IPS-18c (cell line): ENCODE measurements around the gene CYP4F11.
"Not testable (repeated sequence)": the region's sequence is repeated elsewhere in the genome, so short reads cannot be mapped to it uniquely, and the experiment has no call there.

Experiments used
- H3K4me3 ChIP-seq: 2 replicates; pipeline ENCODE4 v1.7.0; 2013; ENCODE audit warnings: low read depth, mild to moderate bottlenecking, low read length, moderate library complexity; ENCODE audit not compliant: insufficient read depth
- H3K9me3 ChIP-seq: one replicate; pipeline ENCODE4 v1.6.1; 2013; ENCODE audit warnings: mild to moderate bottlenecking, low read length, moderate library complexity; ENCODE audit not compliant: control insufficient read depth, insufficient read depth

CYP4F11 gene

GRCh38 chr19:15934332-15935078 lies at the start of gene CYP4F11:
Gene CYP4F11 (minus strand): TSS chr19:15934529. CDS start chr19:15934408, 121 bp downstream.
- Histone ChIP-seq H3K4me3 (no peak within 1 kb of the TSS), H3K9me3 (peaks cover 18% of the 10 kb centered on the region)

DNA sequence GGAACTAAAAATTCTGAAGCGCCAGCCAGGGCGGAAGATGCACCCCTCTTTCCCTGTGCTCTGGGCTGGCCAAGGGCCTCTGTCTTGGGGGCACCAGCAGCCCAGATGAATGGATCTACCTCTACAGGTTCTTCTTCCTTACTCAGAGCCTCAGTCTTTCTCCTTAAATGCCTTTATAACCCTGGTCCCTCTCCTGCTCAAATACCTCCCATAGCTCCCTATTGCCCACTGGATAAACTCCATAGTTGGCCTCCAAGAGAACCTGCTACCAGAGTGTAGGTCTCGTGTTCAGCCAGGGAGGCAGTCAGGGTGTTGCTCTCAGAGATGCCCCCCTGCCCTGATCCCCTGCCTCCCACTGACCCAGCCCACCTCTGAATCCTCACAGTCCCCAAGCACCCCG lies 45.0 kb upstream of the CYP4F11 start:
- Histone ChIP-seq H3K9me3 (peaks cover 7% of the 10 kb centered on the region), H3K4me3 (no peak overlapping the region)

DNA sequence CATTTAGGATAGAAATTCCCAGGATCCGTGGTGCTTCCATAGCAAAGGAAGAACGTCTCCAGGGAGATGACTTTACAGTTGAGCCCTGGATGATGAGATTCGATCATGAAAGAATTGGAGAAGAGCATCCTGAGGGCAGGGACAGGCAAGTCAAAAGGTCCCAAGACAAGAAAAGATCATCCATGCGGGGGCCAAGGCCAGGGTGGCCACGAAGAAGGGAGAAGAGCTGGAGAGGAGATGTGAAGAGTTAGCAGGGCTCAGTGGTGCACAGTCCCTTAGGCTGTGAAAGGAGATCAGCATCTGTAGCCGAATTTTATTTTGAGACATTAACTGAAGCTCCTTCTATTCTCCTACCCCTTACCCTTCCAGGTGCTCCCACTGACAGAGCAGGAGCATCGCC lies 43.4 kb upstream of the CYP4F11 start:
- H3K9me3 ChIP-seq, result peaks cover 7% of the 10 kb centered on the region
- no peak overlapping the region for H3K4me3 ChIP-seq

DNA sequence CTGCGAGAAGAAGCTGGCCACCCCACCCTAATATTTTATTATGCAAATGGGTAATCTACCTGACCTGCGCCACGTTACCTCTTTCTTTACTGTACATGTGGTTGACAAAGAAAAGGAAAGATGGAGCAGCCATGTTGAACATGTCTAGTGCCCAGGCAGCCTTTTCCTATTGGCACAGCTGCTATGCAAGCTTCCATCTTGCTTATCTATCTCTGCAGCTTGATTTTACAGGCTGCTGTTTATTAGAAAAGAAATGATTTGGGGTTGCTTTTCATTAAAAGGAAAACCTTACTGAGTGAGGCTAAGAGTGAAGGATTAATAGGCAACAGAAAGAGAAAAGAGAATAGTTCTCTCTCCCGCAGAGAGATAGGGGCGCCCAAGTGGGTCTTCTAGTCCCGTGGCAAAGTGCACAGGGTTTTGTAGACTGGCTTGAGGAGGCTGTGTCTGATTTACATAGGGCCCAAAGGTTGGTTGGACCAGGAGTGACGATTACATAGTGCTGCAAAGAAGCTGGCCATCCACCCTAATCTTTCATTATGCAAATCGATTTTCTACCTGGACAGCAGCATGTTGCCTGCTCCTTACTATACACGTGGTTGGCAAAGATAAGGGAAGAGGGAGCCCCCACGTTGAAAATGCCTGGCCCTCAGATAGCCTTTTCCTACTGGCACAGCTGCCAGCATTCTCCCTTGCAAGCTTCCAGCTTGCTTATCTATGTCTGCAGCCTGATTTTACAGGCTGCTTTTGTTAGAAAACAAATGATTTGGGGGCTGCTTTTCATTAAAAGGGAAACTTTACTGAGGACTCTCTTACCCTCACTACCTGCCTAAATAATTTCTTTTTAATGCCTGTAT lies 42.7 kb upstream of the CYP4F11 start:
- peaks cover 7% of the 10 kb centered on the region for H3K9me3 ChIP-seq
- H3K4me3 ChIP-seq, result no peak overlapping the region

DNA sequence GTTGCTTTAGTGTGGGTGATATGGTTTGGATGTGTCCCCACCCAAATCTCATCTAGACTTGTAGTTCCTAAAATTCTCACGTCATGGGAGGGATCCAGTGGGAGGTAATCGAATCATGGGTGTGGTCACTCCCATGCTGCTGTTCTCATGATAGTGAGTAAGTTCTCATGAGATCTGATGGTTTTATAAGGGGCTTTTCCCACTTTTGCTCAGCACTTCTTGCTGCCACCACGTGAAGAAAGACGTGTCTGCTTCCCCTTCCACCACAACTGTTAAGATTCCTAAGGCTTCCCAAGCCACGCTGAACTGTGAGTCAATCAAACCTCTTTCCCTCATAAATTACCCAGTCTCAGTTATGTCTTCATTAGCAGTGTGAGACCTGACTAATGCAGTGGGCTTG lies 40.5 kb upstream of the CYP4F11 start:
- no peak overlapping the region for H3K4me3 ChIP-seq
- H3K9me3 ChIP-seq, result peaks cover 7% of the 10 kb centered on the region

DNA sequence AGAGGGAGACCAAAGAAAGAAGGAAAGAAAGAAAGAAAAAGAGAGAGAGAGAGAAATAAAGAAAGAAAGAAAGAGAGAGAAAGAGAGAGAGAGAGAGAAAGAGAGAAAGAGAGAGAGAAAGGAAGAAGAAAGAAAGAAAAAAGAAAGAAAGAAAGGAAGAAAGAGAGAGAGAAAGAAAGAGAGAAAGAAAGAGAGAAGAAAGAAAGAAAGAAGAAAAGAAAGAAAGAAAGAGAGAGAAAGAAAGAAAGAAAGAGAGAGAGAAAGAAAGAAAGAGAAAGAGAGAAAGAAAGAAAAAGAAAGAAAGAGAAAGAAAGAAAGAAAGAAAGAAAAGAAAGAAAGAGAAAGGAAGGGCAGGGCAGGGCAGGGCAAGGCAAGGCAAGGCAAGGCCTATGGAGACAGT lies 37.7 kb upstream of the CYP4F11 start:
- not testable (repeated sequence) for H3K9me3 ChIP-seq

DNA sequence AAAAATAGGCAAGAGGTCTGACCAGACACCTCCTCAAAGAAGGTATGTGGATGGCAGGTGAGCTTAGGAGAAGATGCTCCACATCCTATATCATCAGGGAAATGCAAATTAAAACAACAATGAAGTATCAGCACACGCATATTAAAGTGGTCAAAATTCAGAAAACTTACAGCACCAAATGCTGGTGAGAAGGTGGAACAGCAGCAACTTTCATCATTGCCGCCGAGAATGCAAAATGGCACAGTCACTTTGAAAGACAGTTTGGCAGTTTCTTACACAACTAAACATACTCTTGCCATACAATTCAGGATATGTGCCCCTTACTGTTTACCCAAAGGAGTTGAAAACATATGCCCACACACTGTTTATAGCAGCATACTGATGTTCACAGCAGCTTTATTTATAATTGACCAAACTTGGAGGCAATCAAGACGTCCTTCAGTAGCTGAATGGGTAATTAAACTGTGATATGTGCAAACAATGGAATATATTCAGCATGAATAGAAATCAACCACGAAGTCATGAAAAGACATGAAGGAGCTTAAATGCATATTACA lies 37.0 kb upstream of the CYP4F11 start:
- Histone ChIP-seq H3K9me3 (peaks cover 7% of the 10 kb centered on the region), H3K4me3 (no peak overlapping the region)

More for the DNA sequence above, 37.7 kb upstream of the CYP4F11 start:
- H3K4me3 ChIP-seq, result not testable (repeated sequence)

- Histone ChIP-seq H3K9me3 (peaks cover 14% of the 10 kb centered on the region), H3K4me3 (no peak overlapping the region)
These were observed 29.9 kb upstream of the CYP4F11 start for GRCh38 chr19:15964231-15964630.

GRCh38 chr19:15962319-15962718 lies 28.0 kb upstream of the CYP4F11 start:
- no peak overlapping the region for H3K4me3 ChIP-seq
- H3K9me3 ChIP-seq, result peaks cover 12% of the 10 kb centered on the region

DNA sequence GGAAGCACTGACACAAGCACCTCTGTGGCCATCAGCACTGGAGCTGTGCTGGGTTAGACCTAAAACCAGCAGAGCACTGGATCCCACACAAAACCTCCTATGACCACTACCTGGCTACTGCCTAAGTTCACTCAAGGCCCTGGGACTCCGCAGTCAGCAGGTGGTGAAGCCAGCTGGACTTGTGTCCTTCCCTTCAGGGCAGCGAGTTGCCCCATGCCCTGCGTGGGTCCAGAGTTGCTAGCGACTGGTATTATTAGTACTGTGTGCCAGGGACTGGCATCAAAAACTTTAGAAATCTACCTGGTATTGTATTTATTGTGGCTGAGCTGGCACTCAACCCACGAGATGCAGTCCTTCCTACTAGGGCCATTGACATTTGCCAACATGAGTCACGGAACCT lies 20.5 kb upstream of the CYP4F11 start:
- no peak overlapping the region for H3K4me3 ChIP-seq
- H3K9me3 ChIP-seq, result peaks cover 9% of the 10 kb centered on the region

GRCh38 chr19:15948223-15949058 lies 14.1 kb upstream of the CYP4F11 start, which contains the start of gene OR10H4:
Gene OR10H4 (plus strand): TSS chr19:15949008. CDS start chr19:15949008, 0 bp downstream.
- peaks cover 7% of the 10 kb centered on the region for H3K9me3 ChIP-seq
- no peak within 1 kb of the TSS for H3K4me3 ChIP-seq

- Histone ChIP-seq H3K4me3 (no peak overlapping the region), H3K9me3 (peaks cover 10% of the 10 kb centered on the region)
These were observed 11.0 kb upstream of the CYP4F11 start for GRCh38 chr19:15945301-15945700.

DNA sequence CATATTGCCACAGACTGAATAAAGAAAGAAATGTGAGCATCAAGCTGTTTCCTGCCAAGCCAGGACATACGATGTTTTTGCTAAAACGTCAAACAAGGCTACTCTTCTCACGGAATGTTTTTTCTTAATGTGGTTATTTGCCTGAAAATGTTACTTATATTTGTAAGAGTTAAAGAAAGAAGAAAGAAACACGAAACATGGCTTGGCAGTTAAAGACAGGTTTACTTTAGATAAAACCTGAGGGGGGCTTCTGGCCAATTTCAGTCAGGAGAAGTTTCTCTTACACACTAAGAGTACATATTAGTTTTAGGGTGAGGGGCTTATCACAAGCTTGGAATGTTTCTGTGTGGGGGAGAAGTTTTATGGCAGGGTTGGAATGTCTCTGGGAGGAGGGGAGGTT lies 10.1 kb upstream of the CYP4F11 start:
- peaks cover 12% of the 10 kb centered on the region for H3K9me3 ChIP-seq
- H3K4me3 ChIP-seq, result no peak overlapping the region

GRCh38 chr19:15937771-15938170 lies 3.4 kb upstream of the CYP4F11 start:
- Histone ChIP-seq H3K4me3 (no peak overlapping the region), H3K9me3 (peaks cover 16% of the 10 kb centered on the region)

GRCh38 chr19:15936950-15937349 lies 2.6 kb upstream of the CYP4F11 start:
- Histone ChIP-seq H3K4me3 (no peak overlapping the region), H3K9me3 (peaks cover 13% of the 10 kb centered on the region)

GRCh38 chr19:15936173-15936572 lies 1.8 kb upstream of the CYP4F11 start:
- Histone ChIP-seq H3K9me3 (peaks cover 15% of the 10 kb centered on the region), H3K4me3 (no peak overlapping the region)

DNA sequence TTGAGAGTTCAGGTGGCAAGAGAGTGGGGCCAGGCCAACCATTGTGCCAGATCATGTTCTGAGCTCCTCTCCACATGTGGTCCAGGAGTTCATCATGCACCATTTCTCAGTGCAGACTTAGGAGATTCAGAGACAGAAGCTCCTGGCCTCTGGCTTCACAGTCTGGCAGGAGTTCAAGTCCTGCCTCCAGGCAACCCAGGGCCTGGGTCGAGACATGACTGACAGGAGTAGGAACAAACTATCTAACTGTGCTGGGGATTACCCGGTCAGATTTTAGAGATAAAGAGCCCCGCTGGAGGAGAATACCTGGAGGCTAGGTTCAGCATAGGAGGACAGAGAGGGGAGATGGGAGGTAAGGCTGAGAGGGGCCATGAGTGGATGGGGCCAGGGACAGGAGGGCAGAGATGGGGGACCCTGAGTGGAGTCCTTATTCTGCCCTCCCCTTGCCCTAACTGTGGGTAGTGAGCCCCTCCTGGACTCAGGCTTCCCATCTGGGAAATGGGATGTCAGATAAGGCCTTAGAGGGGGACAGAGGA lies 906 bp upstream of the CYP4F11 start:
- Histone ChIP-seq H3K9me3 (peaks cover 19% of the 10 kb centered on the region), H3K4me3 (no peak overlapping the region)
